Ishikawa (cell line): ENCODE data around the gene SLC27A4.

Source experiments
- CEBPB ChIP-seq: IDR thresholded peaks from 2 replicates; pipeline ENCODE4 v1.6.1; 2012
- CREB1 ChIP-seq: IDR thresholded peaks from 2 replicates; pipeline ENCODE4 v1.6.1; 2012; ENCODE audit warnings: low read depth
- EGR1 ChIP-seq: IDR thresholded peaks from 2 replicates; pipeline ENCODE4 v1.6.1; 2012
- EP300 ChIP-seq: IDR thresholded peaks from 2 replicates; pipeline ENCODE4 v1.6.1; 2012; ENCODE audit warnings: borderline replicate concordance
- FOXM1 ChIP-seq: IDR thresholded peaks from 2 replicates; pipeline ENCODE4 v1.6.1; 2012; ENCODE audit warnings: low read depth, borderline replicate concordance
- MAX ChIP-seq: IDR thresholded peaks from 2 replicates; pipeline ENCODE4 v1.6.1; 2012
- NFIC ChIP-seq: IDR thresholded peaks from 2 replicates; pipeline ENCODE4 v1.6.1; 2012
- RAD21 ChIP-seq: IDR thresholded peaks from 2 replicates; pipeline ENCODE4 v1.6.1; 2012; ENCODE audit warnings: low read depth
- REST ChIP-seq: IDR thresholded peaks from 2 replicates; pipeline ENCODE4 v1.6.1; 2012; ENCODE audit warnings: low read depth, mild to moderate bottlenecking
- TAF1 ChIP-seq: IDR thresholded peaks from 2 replicates; pipeline ENCODE4 v1.6.1; 2012; ENCODE audit warnings: low read depth, mild to moderate bottlenecking
- TCF12 ChIP-seq: IDR thresholded peaks from 2 replicates; pipeline ENCODE4 v1.6.1; 2012; ENCODE audit warnings: low read depth
- TEAD4 ChIP-seq: IDR thresholded peaks from 2 replicates; pipeline ENCODE4 v1.6.1; 2012
- USF1 ChIP-seq: IDR thresholded peaks from 2 replicates; pipeline ENCODE4 v1.6.1; 2012
- YY1 ChIP-seq: IDR thresholded peaks from 2 replicates; pipeline ENCODE4 v1.6.1; 2012; ENCODE audit warnings: low read depth
- ZBTB7A ChIP-seq: IDR thresholded peaks from 2 replicates; pipeline ENCODE4 v1.6.1; 2012; ENCODE audit warnings: low read depth

SLC27A4 gene

DNA sequence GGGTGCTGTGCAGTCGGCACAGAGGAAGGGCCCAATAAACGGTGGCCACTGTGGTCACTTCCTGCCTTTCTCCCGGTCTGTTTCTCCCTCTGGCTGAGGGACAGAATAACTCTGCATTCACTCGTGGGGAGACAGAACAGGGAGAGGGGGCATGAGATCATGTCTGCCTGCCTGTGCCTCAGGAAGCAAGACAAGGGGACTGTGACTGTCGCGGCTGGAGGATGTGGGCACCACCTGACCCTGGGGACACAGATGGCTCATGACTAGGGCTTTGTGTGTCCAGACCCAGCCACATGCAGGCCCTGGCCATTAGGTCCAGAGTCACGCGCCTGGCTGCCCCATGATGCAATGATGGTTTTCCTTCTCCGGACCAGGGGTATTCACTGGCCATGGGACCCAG is 23.9 kb upstream of the SLC27A4 start:
- TF ChIP-seq REST (no peak), FOXM1 (no peak), TEAD4 (no peak), TAF1 (no peak), YY1 (no peak), EP300 (no peak), TCF12 (no peak), USF1 (no peak), CREB1 (no peak), CEBPB (no peak), MAX (no peak), ZBTB7A (no peak)

GRCh38 chr9:128317629-128318028 is 22.7 kb upstream of the SLC27A4 start:
- no peak for TF ChIP-seq EP300
- TF ChIP-seq REST = no peak
- TF ChIP-seq TEAD4 = no peak
- TF ChIP-seq FOXM1 = no peak
- no peak for TF ChIP-seq TAF1
- no peak for TF ChIP-seq TCF12
- TF ChIP-seq MAX = no peak
- TF ChIP-seq YY1 = no peak
- no peak for TF ChIP-seq NFIC
- no peak for TF ChIP-seq RAD21
- no peak for TF ChIP-seq ZBTB7A

GRCh38 chr9:128321343-128321742 is 19.0 kb upstream of the SLC27A4 start:
- TF ChIP-seq NFIC (no peak), TCF12 (no peak), ZBTB7A (no peak), USF1 (no peak), REST (no peak), TEAD4 (no peak)

GRCh38 chr9:128321879-128322403 is 18.4 kb upstream of the SLC27A4 start:
- peak; percentile 92 for TF ChIP-seq USF1
- no peak for TF ChIP-seq EP300
- TF ChIP-seq YY1 = no peak
- no peak for TF ChIP-seq MAX
- TF ChIP-seq TEAD4 = no peak
- no peak for TF ChIP-seq EGR1
